ENCODE data around the gene NUDT16L1. TPM values are rescaled to one million over a fixed set of nuclear protein-coding genes. Genes with fewer than 3 reads are reported as not detected.

The NUDT16L1 gene
- polyA plus RNA-seq, 1 donor from 2014 or later = 125 TPM

DNA sequence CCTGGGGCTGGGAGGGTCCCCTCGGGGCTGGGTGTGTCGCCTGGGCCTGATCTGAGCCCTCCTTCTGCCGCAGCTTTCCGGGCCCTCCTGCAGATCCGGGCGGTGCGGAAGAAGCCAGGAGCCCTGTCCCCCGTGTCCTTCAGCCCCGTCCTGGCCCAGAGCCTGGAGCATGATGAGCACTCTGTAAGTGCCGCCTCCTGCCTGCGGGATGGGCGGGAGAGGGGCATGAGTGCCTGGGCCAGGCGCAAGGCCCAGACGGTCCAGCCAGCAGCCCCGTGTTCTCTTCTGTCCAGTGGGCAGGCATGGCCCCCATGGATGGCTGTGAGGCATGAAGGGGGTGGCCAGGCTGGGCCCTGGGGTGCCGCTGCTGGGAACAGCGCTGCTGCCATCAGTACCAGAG, 16.0 kb upstream of the NUDT16L1 start:
- Histone ChIP-seq H3K27ac (ENCODE audit: low read length) (no peak overlapping the region), H2AFZ (ENCODE audit: low read depth, low read length) (no peak overlapping the region)
- TF ChIP-seq TAF1 (IDR thresholded peaks at IDR 0.05; ENCODE audit: low read depth) (no peak), POLR2AphosphoS5 (IDR thresholded peaks at IDR 0.05) (no peak), SMC3 (conservative IDR thresholded peaks at IDR 0.05; ENCODE audit: poor library complexity) (no peak), RAD21 (conservative IDR thresholded peaks at IDR 0.05) (no peak), MXI1 (conservative IDR thresholded peaks at IDR 0.05; ENCODE audit: poor library complexity, severe bottlenecking) (no peak), EZH2 (IDR thresholded peaks at IDR 0.05; ENCODE audit: borderline replicate concordance, insufficient read depth, low read length, poor library complexity, severe bottlenecking) (no peak), EP300 (conservative IDR thresholded peaks at IDR 0.05; ENCODE audit: poor library complexity, severe bottlenecking) (no peak), REST (IDR thresholded peaks at IDR 0.05; ENCODE audit: borderline replicate concordance) (no peak)
- TF ChIP-seq, protein P1, sequence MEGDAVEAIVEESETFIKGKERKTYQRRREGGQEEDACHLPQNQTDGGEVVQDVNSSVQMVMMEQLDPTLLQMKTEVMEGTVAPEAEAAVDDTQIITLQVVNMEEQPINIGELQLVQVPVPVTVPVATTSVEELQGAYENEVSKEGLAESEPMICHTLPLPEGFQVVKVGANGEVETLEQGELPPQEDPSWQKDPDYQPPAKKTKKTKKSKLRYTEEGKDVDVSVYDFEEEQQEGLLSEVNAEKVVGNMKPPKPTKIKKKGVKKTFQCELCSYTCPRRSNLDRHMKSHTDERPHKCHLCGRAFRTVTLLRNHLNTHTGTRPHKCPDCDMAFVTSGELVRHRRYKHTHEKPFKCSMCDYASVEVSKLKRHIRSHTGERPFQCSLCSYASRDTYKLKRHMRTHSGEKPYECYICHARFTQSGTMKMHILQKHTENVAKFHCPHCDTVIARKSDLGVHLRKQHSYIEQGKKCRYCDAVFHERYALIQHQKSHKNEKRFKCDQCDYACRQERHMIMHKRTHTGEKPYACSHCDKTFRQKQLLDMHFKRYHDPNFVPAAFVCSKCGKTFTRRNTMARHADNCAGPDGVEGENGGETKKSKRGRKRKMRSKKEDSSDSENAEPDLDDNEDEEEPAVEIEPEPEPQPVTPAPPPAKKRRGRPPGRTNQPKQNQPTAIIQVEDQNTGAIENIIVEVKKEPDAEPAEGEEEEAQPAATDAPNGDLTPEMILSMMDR (IDR thresholded peaks at IDR 0.05; ENCODE audit: poor library complexity, severe bottlenecking) = no peak

DNA sequence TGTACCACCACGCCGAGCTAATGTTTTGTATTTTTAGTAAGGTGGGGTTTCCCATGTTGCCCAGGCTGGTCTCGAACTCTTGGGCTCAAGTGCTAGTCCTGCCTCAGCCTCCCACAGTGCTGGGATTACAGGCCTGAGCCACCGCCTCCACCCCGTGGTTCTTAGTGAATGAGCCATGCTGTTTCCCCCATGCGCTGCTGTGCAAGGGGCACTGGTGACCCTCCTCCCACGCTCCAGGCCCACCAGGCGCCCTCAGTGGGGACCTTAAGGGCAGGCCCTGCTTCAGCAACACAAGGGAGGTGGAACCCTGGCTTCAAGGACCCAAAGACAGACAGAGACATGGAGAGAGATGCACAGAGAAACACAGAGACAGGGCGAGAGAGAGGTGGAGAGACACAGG, 15.4 kb upstream of the NUDT16L1 start:
- Histone ChIP-seq H3K9ac (ENCODE audit: low read length) (no peak overlapping the region), H3K36me3 (ENCODE audit: insufficient read depth, low read length) (no peaks in the 10 kb centered on the region), H3K9me2 (ENCODE audit: insufficient read depth, low read length) (no peaks in the 10 kb centered on the region), H2AFZ (ENCODE audit: low read depth, low read length) (no peak overlapping the region), H3K27me3 (ENCODE audit: insufficient read depth, low read depth, low read length) (no peaks in the 10 kb centered on the region), H4K20me1 (ENCODE audit: insufficient read depth) (no peaks in the 10 kb centered on the region), H3K79me2 (replicated peaks; ENCODE audit: insufficient read depth, low read length) (no peaks in the 10 kb centered on the region), H3K4me3 (ENCODE audit: low read length) (no peak overlapping the region), H3K9me3 (ENCODE audit: low read length) (no peaks in the 10 kb centered on the region), H3K4me2 (ENCODE audit: low read length) (no peak overlapping the region), H3F3A (ENCODE audit: insufficient read depth, low read length, poor library complexity, severe bottlenecking) (no peaks in the 10 kb centered on the region), H3K27ac (ENCODE audit: low read length) (no peak overlapping the region)
- TF ChIP-seq POLR2AphosphoS5 (IDR thresholded peaks at IDR 0.05) (no peak), TAF1 (IDR thresholded peaks at IDR 0.05; ENCODE audit: low read depth) (no peak), SMC3 (conservative IDR thresholded peaks at IDR 0.05; ENCODE audit: poor library complexity) (no peak), MXI1 (conservative IDR thresholded peaks at IDR 0.05; ENCODE audit: poor library complexity, severe bottlenecking) (no peak), REST (IDR thresholded peaks at IDR 0.05; ENCODE audit: borderline replicate concordance) (no peak), EP300 (conservative IDR thresholded peaks at IDR 0.05; ENCODE audit: poor library complexity, severe bottlenecking) (no peak), RAD21 (conservative IDR thresholded peaks at IDR 0.05) (no peak), EZH2 (IDR thresholded peaks at IDR 0.05; ENCODE audit: borderline replicate concordance, insufficient read depth, low read length, poor library complexity, severe bottlenecking) (no peak)
- TF ChIP-seq, protein P1 (IDR thresholded peaks at IDR 0.05; ENCODE audit: poor library complexity, severe bottlenecking) = no peak

More for the DNA sequence above, 16.0 kb upstream of the NUDT16L1 start:
- H4K20me1 ChIP-seq (ENCODE audit: insufficient read depth) = no peaks in the 10 kb centered on the region
- H3F3A ChIP-seq (ENCODE audit: insufficient read depth, low read length, poor library complexity, severe bottlenecking) = no peaks in the 10 kb centered on the region
- H3K9me2 ChIP-seq (ENCODE audit: insufficient read depth, low read length) = no peaks in the 10 kb centered on the region
- H3K9me3 ChIP-seq (ENCODE audit: low read length) = no peaks in the 10 kb centered on the region
- no peak overlapping the region for H3K4me2 ChIP-seq (ENCODE audit: low read length)
- no peaks in the 10 kb centered on the region for H3K36me3 ChIP-seq (ENCODE audit: insufficient read depth, low read length)
- no peaks in the 10 kb centered on the region for H3K27me3 ChIP-seq (ENCODE audit: insufficient read depth, low read depth, low read length)
- H3K4me3 ChIP-seq (ENCODE audit: low read length) = no peak overlapping the region
- H3K79me2 ChIP-seq (replicated peaks; ENCODE audit: insufficient read depth, low read length) = no peaks in the 10 kb centered on the region
- H3K9ac ChIP-seq (ENCODE audit: low read length) = no peak overlapping the region
